H1 (cell line): Measurements from ENCODE around the gene GNG11. TPM values are rescaled to one million over a fixed set of nuclear protein-coding genes. Genes with fewer than 3 reads are reported as not detected.

Experiments
- polyA plus RNA-seq, 7 experiments: library from polyadenylated mRNA; depleted of rRNA in 3 of 7; stranded (reverse) in 5 of 7; unstranded in 2 of 7; fragments of >200 nt in 5 of 7; fragments of 200-250 nt in 2 of 7; gene quantifications; 1 replicate in 5 of 7; 2 replicates in 1 of 7; 4 replicates in 1 of 7; pipeline versions ENCODE4 v1.2.1 to v1.2.3, GENCODE V29; 2011 to 2013; ENCODE audit warnings: missing spikeins in 2 of 7, mixed read lengths in 2 of 7
- small RNA-seq: library from polyadenylated mRNA; stranded (forward); fragments of <200 nt; extraction: miRNeasy Mini kit (QIAGEN cat#:217004); gene quantifications from one replicate; pipeline ENCODE3, GENCODE V24; 2013; ENCODE audit not compliant: insufficient read depth
- total RNA-seq: library from RNA; stranded (reverse); fragmentation: NEBNext Ultra II Directional; extraction: Animal tissue kit (Norgen Biotek cat#: 25700); gene quantifications from 2 replicates; pipeline ENCODE4 v1.2.1, GENCODE V29; 2021

GNG11 gene
- total and polyA plus RNA-seq, 2 of the 8 experiments (the other 6 are each of a cell fraction or from before 2014, with no cell fraction given) = 0.38 to 1.3 TPM

Small RNA genes within 50 kb of the gene (small RNA-seq; reads per million reads assigned to genes)
- gene AC002076.2 = not detected

Other genes starting within 250 kb of the GNG11 start
- gene TFPI2, start 31.0 kb upstream of the GNG11 start, total RNA-seq = 8.9 and 10.9 TPM in 2 replicates
- gene TFPI2, start 31.0 kb upstream of the GNG11 start, polyA plus RNA-seq (2011; rRNA removed) = 6.8 and 7.5 TPM in 2 replicates
- gene GNGT1, start 15.2 kb upstream of the GNG11 start, total RNA-seq = 0.21 and 0.26 TPM in 2 replicates
- not detected in 2 replicates for gene GNGT1, start 15.2 kb upstream of the GNG11 start, polyA plus RNA-seq (2011; rRNA removed)
- 29.7 and 31.7 TPM in 2 replicates for gene BET1, start 82.6 kb downstream of the GNG11 start, total RNA-seq
- 12.6 and 20.6 TPM in 2 replicates for gene BET1, start 82.6 kb downstream of the GNG11 start, polyA plus RNA-seq (2011; rRNA removed)